Measurements from ENCODE around the gene TYSND1. TPM values are rescaled to one million over a fixed set of nuclear protein-coding genes. Genes with fewer than 3 reads are reported as not detected.
"Not testable (repeated sequence)": the region's sequence is repeated elsewhere in the genome, so short reads cannot be mapped to it uniquely, and the experiment has no call there.

Gene TYSND1
- polyA plus RNA-seq, 3 donors from 2014 or later: 16.6 to 20.0 (median 18.3) TPM

DNA sequence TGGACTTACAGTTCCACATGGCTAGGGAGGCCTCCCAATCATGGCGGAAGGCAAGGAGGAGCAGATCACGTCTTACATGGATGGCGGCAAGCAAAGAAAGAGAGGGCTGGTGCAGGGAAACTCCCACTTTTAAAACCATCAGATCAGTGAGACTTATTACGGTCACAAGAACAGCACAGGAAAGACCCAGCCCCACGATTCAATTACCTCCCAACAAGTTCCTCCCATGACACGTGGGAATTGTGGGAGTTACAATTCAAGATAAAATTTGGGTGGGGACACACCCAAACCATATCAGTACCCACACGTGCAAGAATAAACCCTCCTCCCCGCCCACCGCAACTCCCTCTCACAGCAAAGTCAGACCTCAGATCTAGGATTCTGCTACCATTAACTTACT is 9.4 kb downstream of the TYSND1 start:
- DNase-seq: no peak
- Mint-ChIP-seq H3K4me3 (no peak overlapping the region), H3K36me3 (no peaks in the 10 kb centered on the region), H3K27ac (peak overlapping the region in 2 of 6 donors; percentile 32 to 67), H3K9me3 (no peaks in the 10 kb centered on the region), H3K27me3 (ENCODE audit: low read depth in 3 of 3) (peaks cover 3 to 7% (median 6%) of the 10 kb centered on the region in 3 donors), H3K4me1 (peaks cover 22 to 40% of the 10 kb centered on the region in 2 donors)

DNA sequence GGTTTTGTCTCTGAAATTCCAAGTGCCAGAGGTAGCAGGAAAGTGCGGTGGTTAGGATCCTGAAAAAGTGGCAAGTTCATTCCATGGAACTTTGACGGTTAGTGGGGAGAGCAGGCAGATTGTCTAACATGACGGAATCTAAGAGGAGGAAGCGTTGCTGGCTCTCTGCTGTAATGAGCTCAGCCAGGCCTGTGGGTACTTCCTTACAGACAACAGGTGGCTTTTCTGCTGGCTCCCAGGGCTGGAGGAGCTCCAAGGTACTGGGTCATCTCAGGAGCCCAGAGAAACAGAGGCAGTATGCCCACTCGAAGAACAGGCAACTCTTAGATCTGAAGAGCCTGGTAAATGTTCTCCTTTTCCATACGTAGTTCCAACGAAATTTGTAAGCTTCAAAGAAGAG is 10.8 kb downstream of the TYSND1 start:
- H3K27me3 Mint-ChIP-seq (ENCODE audit: low read depth in 3 of 3): peaks cover 5 to 10% (median 8%) of the 10 kb centered on the region in 3 donors
- H3K36me3 Mint-ChIP-seq: no peaks in the 10 kb centered on the region
- peaks cover 29 to 42% of the 10 kb centered on the region in 2 donors for H3K4me1 Mint-ChIP-seq
- H3K27ac Mint-ChIP-seq: no peak overlapping the region
- no peak overlapping the region for H3K4me3 Mint-ChIP-seq
- no peaks in the 10 kb centered on the region for H3K9me3 Mint-ChIP-seq
- DNase-seq: no peak

DNA sequence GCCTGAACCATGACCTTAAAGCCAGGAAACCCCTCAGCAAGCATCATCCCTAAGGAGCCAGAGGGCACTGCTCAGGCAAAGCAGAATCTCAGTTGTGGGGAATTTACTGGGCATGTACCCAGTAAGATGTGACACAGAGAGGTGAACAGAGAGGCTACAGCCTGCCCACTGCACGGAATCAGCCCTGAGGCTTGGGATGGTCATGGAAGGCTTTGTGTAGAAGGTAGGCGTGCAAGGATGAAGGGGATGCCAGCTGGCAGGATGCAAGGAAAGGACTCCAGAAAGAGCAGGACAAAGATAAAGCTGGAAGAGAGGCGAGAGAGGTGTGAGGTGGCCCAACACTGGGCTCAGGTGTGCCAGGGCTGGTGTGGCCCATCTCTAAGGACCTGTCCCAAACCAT is 11.5 kb downstream of the TYSND1 start:
- no peaks in the 10 kb centered on the region for H3K36me3 Mint-ChIP-seq
- H3K27ac Mint-ChIP-seq: no peak overlapping the region
- H3K9me3 Mint-ChIP-seq: no peaks in the 10 kb centered on the region
- peaks cover 5 to 10% (median 8%) of the 10 kb centered on the region in 3 donors for H3K27me3 Mint-ChIP-seq (ENCODE audit: low read depth in 3 of 3)
- no peak for DNase-seq
- no peak overlapping the region for H3K4me3 Mint-ChIP-seq
- H3K4me1 Mint-ChIP-seq: peaks cover 29 to 37% of the 10 kb centered on the region in 2 donors

DNA sequence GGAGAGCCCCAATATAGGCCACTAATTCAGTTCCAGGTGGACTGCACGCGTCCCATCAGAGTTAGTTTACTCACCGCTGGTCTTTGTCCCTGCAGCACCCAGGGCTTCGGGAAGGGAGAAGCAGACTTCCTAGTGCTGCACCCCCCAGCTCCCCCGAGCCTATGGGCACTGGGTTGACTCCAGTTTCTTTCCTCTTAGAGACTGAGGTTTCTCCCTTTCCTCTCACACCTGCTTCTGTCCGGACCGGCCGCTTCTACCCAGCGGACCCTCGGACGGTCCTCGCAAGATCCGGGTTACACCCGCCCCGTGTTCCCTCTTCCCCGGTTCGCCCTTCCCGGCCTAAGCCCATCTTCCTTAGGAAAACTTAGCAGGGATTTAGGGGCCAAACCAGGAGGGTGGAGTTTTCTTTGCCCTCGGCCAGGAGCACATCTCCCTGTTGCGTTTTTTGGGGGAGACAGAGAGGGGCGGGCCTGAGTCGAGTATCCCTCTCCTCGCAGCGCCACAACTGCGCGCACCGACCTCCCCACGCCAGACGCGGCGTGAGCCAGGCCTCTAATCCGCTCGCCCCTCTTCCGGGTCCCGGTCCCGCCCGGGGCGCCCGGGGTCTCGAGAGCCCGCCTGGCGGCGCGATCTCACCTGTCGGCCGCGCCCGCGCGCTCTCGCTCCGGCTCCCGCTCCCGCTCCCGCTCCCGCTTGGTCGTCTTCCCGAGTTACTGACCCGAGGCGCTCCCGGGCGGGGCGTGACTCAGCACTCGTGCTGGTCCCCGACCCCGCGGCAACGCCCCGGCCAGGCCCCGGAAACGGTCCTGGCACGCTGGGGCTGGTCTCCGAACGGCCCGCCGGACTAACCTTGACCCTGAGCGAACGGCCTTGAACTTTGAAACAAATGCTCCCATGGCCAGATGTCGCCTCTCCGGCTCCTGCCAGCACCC is 14.1 kb downstream of the TYSND1 start, which contains the start of gene AIFM2:
AIFM2 (minus strand) TSS at position 728 of the 932 bp plus-strand sequence. CDS start 8,741 bp downstream, outside the sequence.
- H3K4me3 Mint-ChIP-seq: peak within 1 kb of the TSS; percentile 75 to 95 (median 89)
- H3K4me1 Mint-ChIP-seq: peaks cover 26 to 31% of the 10 kb centered on the region in 2 donors
- DNase-seq: peak; percentile 31 to 57 (median 34)
- H3K27ac Mint-ChIP-seq: peak within 1 kb of the TSS; percentile 2 to 96 (median 80)
- peaks cover 5 to 10% (median 8%) of the 10 kb centered on the region in 3 donors for H3K27me3 Mint-ChIP-seq (ENCODE audit: low read depth in 3 of 3)
- H3K9me3 Mint-ChIP-seq: no peaks in the 10 kb centered on the region
- no peaks in the 10 kb centered on the region for H3K36me3 Mint-ChIP-seq

DNA sequence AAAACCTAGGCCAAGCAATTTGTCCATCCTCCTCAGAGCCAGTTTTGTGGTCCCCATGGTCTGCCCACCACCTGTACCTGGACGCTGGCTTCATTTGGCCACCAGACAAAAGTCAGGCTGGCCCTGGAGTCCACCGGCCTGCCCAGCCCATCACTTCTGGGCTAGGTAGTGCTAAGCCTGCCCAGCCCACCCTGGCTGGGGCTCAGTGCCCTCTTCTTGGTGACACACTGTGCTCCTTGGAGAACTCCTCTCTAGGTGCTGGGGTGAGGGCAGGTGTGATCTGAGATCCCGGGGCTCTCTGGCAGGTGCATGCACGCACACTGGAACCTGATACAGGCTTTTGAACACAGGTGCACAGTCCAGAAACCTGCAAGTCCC is 15.0 kb downstream of the TYSND1 start:
- peak overlapping the region in 4 of 6 donors; percentile 78 to 86 (median 82) for H3K27ac Mint-ChIP-seq
- H3K27me3 Mint-ChIP-seq (ENCODE audit: low read depth in 3 of 3): peaks cover 2 to 10% (median 8%) of the 10 kb centered on the region in 3 donors
- no peaks in the 10 kb centered on the region for H3K9me3 Mint-ChIP-seq
- peak overlapping the region; percentile 75 to 95 (median 89) for H3K4me3 Mint-ChIP-seq
- no peaks in the 10 kb centered on the region for H3K36me3 Mint-ChIP-seq
- peaks cover 20 to 24% of the 10 kb centered on the region in 2 donors for H3K4me1 Mint-ChIP-seq
- no peak for DNase-seq

DNA sequence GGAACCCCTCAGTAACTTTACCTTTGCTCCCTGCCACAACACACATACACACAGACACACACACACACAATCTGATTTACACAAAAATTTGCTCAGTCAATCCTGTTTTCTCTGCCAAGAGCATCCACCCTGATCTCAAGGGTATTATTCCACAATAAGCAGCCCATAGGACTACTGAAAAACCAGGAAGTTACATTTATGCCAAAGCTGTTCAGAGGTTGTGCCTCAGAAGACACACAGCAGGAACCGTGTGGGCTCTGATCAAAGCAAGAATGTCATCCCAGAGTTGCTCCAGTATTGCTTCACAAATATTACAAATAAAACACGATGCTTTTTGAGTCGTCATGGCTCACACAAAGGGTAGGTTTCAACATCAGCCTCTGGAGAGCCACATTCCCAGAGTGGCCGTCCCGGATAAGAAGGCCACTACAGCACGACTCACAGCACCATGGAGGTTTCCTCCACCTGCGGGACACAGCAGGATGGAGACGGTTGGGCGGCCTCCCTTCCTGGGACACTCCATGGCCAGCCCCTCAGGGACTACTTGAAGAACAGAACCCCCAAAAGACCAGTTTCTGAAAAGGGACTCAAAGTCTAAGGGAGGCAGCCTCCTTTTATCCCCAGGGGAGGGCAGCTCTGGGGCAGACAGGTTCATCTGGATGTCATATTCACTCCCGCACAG is 15.5 kb downstream of the TYSND1 start:
- Mint-ChIP-seq H3K4me1 (peaks cover 21 to 24% of the 10 kb centered on the region in 2 donors), H3K36me3 (no peaks in the 10 kb centered on the region), H3K4me3 (peak overlapping the region in 4 of 5 donors; percentile 33 to 90 (median 64)), H3K9me3 (no peaks in the 10 kb centered on the region), H3K27me3 (ENCODE audit: low read depth in 3 of 3) (peaks cover 2 to 10% (median 8%) of the 10 kb centered on the region in 3 donors), H3K27ac (no peak overlapping the region)
- no peak for DNase-seq

DNA sequence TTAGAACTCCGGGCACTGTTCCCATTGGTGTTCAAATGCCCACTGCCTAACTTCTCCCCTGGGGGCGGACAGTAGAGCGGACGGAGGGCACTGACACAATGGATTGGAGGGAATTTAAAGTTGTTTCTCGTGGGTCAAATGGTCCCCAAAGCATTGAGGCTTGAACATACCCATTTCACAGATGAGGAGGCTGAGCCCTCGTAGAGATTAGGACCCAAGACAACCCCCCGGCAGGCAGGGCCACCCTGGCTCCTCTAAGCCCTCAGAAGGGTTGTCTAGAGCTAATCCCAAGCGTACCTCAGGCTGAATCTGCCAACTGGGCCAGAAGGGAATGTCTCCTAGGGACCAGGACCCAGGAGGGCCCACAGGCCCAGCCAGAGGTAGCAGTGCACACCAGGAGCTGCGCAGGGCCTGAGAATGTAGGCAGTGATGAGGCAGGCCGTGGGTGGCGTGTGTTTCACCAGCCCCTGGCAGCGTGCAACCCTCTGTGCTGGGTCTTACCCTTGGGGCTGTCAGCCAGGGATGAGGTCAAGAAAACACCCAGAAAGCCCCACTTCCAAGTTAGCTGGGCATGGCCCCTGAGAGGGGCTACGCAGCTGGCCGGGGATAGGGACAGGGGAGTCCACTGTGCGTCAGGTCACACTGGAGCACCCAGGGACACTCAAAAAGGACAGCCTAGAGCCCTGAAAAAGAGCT is 19.7 kb downstream of the TYSND1 start:
- H3K4me3 Mint-ChIP-seq: no peak overlapping the region
- peaks cover under 1 to 2% (median 1%) of the 10 kb centered on the region in 3 donors for H3K27me3 Mint-ChIP-seq (ENCODE audit: low read depth in 3 of 3)
- peaks cover 4 to 9% of the 10 kb centered on the region in 2 donors for H3K4me1 Mint-ChIP-seq
- H3K36me3 Mint-ChIP-seq: peaks cover 0 to 4% (median 0%) of the 10 kb centered on the region in 3 donors
- H3K9me3 Mint-ChIP-seq: no peaks in the 10 kb centered on the region
- peak overlapping the region in 1 of 6 donors; percentile 45 for H3K27ac Mint-ChIP-seq
- DNase-seq: no peak

DNA sequence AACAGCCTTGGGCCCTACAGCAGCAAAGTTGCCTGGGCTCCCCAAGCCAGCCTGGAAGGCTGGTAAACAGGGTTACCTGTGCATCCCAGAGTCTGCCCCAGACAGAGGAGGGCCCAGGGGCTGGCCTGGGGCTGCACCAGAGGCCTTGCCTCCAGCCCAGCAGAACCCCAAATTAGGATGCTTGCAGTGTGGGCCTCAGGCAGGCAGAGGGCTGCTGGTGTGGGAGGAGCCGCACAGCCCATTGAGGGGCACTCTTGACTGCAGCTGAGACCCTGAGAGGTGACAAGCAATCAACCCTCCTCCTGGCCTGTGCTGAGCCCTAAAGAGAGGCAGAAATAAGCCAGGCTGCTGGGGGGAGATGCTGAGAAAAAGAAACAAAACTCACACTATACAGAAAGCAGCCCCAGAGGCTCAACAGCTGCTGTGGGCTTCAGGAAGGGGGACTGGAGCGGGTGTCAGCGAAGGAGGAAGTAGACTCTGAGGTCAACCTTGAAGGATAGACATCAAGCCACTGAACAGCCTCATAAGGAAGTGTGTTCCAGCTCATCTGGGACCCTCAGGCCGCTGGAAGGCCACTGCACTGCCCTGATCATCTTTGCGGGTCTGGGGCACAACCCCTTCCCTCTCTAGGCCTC is 20.5 kb downstream of the TYSND1 start:
- no peaks in the 10 kb centered on the region for H3K27me3 Mint-ChIP-seq (ENCODE audit: low read depth in 3 of 3)
- no peak overlapping the region for H3K27ac Mint-ChIP-seq
- no peak overlapping the region for H3K4me3 Mint-ChIP-seq
- no peaks in the 10 kb centered on the region for H3K9me3 Mint-ChIP-seq
- peaks cover 0 to 4% (median 3%) of the 10 kb centered on the region in 3 donors for H3K36me3 Mint-ChIP-seq
- DNase-seq: no peak
- H3K4me1 Mint-ChIP-seq: peaks cover 0 to 5% of the 10 kb centered on the region in 2 donors

DNA sequence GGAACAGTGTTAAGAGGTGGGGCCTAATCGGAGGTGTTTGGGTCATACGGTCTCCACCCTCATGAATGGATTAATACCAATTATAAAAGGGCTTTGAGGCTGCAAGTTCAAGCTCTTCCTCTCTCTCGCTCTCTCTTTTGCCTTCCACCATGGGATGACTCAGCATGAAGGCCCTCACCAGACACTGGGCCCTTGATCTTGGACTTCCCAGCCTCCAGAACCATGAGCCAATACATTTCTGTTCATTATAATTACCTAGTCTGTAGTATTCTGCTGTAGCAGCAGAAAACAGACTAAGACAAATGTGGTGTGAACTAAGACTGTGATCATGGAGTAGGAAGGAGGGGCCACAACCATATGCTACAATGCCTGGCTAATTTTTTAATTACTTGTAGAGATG is 21.6 kb downstream of the TYSND1 start:
- no peak for DNase-seq
- H3K4me3 Mint-ChIP-seq: no peak overlapping the region
- peaks cover 0 to 5% of the 10 kb centered on the region in 2 donors for H3K4me1 Mint-ChIP-seq
- peaks cover 0 to 13% (median 4%) of the 10 kb centered on the region in 3 donors for H3K36me3 Mint-ChIP-seq
- no peaks in the 10 kb centered on the region for H3K27me3 Mint-ChIP-seq (ENCODE audit: low read depth in 3 of 3)
- no peak overlapping the region for H3K27ac Mint-ChIP-seq
- H3K9me3 Mint-ChIP-seq: no peaks in the 10 kb centered on the region

DNA sequence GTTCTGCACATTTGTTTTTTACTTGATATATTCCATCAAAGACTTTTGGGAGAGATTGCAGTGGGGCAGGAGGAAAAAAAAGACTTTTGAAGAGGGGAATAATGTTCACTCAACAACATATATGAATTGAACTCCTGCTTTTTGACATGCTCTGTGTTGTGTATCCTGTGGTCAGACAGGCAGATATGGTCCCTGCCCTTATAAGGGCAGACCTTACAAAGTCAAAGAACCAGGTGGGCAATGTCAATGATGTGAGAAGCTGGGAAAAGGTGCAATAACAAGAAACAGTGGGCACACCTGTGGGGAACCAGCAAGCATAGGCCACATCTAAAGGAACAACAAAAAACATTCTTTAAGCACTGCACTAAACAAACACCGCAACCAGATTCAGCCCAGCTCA is 22.1 kb downstream of the TYSND1 start:
- Mint-ChIP-seq H3K9me3 (no peaks in the 10 kb centered on the region), H3K4me1 (peaks cover 0 to 5% of the 10 kb centered on the region in 2 donors), H3K27me3 (ENCODE audit: low read depth in 3 of 3) (no peaks in the 10 kb centered on the region), H3K27ac (no peak overlapping the region), H3K4me3 (no peak overlapping the region), H3K36me3 (peaks cover 0 to 13% (median 4%) of the 10 kb centered on the region in 3 donors)
- DNase-seq: no peak

DNA sequence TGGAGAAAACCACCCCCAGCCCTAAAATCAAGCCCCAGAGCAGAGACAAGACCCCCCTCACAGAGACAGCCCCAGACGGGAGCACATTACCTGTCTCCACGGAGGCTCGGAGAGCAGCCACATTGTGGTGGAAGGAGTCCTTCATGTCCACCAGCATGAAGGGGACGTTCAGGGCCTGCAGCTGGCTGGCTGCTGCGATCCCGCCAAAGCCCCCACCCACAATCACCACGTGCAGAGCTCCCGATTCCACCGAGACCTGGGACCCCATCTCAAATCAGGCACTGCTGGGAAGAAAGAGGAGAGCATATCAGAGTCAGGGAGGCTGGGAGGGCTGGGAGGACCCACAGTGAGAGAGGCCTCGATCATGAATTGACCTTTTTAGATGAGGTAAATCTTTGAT is 22.7 kb downstream of the TYSND1 start:
- no peak for DNase-seq
- no peak overlapping the region for H3K4me3 Mint-ChIP-seq
- H3K9me3 Mint-ChIP-seq: no peaks in the 10 kb centered on the region
- H3K27ac Mint-ChIP-seq: no peak overlapping the region
- H3K27me3 Mint-ChIP-seq (ENCODE audit: low read depth in 3 of 3): no peaks in the 10 kb centered on the region
- H3K4me1 Mint-ChIP-seq: peaks cover 0 to 5% of the 10 kb centered on the region in 2 donors
- H3K36me3 Mint-ChIP-seq: peaks cover 0 to 13% (median 4%) of the 10 kb centered on the region in 3 donors

DNA sequence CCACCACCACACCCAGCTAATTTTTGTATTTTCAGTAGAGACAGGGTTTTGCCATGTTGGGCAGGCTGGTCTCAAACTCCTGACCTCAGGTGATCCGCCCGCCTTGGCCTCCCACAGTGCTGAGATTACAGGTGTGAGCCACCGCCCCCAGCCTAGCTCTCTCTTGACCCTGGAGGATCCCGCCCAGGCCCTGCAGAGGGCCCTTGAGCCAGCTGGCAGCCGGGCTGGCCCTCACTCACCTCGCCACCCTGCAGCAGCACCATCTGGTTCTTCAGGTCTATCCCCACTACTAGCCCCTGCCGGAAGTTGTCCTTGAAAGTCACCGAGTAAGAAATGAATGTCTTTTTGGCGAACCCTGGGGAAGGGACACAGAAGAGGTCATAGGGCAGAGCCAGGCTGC is 23.3 kb downstream of the TYSND1 start:
- H3K27me3 Mint-ChIP-seq (ENCODE audit: low read depth in 3 of 3); H3K4me1 Mint-ChIP-seq; H3K4me3 Mint-ChIP-seq; H3K9me3 Mint-ChIP-seq; DNase-seq; H3K27ac Mint-ChIP-seq: not testable (repeated sequence)
- H3K36me3 Mint-ChIP-seq: peaks cover 0 to 16% (median 4%) of the 10 kb centered on the region in 3 donors

DNA sequence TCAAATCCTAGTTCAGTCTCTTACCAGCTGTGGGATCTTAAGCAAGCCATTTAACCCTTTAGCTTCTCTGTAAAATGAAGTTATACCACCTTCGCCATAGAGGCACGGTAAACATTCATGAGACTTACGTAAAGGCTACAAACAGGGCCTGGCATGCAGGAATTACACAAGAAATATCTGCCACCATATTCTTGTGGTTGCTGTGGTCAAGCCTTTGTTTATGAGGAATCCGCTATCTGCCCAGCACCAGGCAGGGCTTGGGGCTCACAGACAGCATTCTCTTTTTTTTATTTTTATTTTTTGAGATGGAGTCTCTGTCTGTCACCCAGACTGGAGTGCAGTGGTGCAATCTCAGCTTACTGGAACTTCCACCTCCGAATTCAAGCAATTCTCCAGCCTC is 23.8 kb downstream of the TYSND1 start:
- Mint-ChIP-seq H3K4me3 (no peak overlapping the region), H3K4me1 (peaks cover 0 to 5% of the 10 kb centered on the region in 2 donors), H3K27ac (no peak overlapping the region), H3K27me3 (ENCODE audit: low read depth in 3 of 3) (no peaks in the 10 kb centered on the region), H3K9me3 (no peaks in the 10 kb centered on the region), H3K36me3 (peaks cover 0 to 16% (median 4%) of the 10 kb centered on the region in 3 donors)
- DNase-seq: no peak
